ENCODE results near the gene DBN1.

DBN1 gene

DNA sequence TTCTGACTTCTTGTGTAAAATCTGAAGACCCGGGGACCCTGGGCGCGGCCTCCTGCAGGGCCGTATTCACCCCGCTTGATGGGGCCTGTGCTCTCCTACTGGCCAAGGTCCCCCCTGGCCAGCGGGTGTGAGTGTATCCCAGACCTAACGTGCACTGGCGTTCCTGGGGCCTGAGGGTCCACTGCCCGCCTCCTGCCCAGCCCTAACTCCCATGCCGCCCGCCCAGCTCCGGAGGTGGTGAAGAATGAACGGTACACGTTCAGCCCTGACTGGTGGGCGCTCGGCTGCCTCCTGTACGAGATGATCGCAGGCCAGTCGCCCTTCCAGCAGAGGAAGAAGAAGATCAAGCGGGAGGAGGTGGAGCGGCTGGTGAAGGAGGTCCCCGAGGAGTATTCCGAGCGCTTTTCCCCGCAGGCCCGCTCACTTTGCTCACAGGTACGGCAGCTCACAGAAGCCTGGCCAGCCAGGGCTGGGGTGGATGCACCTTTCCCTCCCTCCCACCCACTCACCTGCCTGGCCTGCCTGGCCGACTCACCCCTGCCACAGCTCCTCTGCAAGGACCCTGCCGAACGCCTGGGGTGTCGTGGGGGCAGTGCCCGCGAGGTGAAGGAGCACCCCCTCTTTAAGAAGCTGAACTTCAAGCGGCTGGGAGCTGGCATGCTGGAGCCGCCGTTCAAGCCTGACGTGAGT is 37.4 kb downstream of the DBN1 start:
- Histone ChIP-seq H3K4me1 (peaks cover 8% of the 10 kb centered on the region), H3K27me3 (ENCODE audit: low read depth) (no peaks in the 10 kb centered on the region), H3K4me3 (no peak overlapping the region), H3K36me3 (replicated peaks) (peaks cover 76% of the 10 kb centered on the region), H3K9me3 (no peaks in the 10 kb centered on the region)
- DNase-seq (ENCODE audit: low spot score in 2 of 2) = no peak
- in situ Hi-C loops (cut with MboI; ENCODE audit: low sequenced_read_pairs) = no loop called here

DNA sequence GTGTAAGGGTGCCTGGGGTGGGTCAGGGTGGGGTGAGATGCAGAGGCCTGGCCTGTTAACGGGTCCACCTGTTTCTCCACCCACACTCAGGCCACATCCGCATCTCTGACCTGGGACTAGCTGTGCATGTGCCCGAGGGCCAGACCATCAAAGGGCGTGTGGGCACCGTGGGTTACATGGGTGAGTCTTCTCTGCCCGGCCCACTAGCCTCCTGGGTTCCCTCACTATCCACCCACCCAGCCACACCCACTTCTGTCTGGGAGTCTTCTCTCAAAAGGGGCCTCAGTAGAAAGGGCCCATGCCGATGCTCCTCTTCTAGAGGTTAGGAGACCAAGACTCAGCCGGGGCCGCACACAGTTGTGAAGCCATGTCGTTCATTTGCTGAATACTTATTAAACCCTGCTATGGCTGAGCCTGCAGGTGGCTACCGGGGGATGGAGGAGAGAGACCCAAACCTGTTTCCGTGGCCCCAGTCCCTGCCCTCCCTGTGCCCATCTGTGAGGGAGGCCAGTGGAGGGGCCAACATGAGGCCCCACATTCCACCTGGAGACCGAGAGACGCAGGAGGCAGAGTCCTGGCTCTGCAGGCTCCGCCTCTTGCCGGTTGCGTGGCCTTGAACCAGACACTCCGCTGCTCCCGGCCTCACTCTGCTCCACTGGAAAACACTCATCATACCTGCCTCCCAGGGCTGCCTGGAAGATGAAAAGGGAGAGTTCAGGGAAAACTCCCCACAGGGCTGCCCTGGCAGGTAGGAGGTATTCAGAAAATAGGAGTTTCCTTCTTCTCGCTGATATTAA is 38.3 kb downstream of the DBN1 start:
- H3K36me3 ChIP-seq (replicated peaks) = peaks cover 75% of the 10 kb centered on the region
- in situ Hi-C loops (cut with MboI; ENCODE audit: low sequenced_read_pairs) = no loop called here
- H3K4me1 ChIP-seq = peaks cover 6% of the 10 kb centered on the region
- no peaks in the 10 kb centered on the region for H3K27me3 ChIP-seq (ENCODE audit: low read depth)
- H3K9me3 ChIP-seq = no peaks in the 10 kb centered on the region
- no peak overlapping the region for H3K4me3 ChIP-seq
- DNase-seq (ENCODE audit: low spot score in 2 of 2) = no peak

DNA sequence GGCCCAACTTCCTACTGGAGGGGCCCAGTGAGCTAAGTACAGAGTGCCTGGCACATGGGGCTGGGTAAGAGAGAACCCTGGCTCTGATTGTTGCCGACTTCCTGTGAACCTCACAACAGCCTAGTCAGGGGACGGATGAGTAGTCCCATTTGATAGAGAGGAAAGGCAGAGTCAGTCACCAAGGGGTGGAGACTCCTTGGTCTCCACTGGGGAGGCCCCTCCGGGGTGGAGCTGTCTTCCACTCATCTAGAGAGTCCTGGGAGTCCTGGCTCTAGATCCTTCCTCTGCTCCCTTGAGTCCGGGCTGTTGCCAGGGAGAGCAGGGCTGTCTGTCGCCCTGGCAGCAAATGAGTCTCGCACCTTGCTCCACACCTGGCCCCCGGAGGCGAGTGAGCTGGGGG is 39.0 kb downstream of the DBN1 start:
- no peaks in the 10 kb centered on the region; the same call in 1 of the 2 replicates for H3K4me1 ChIP-seq
- H3K36me3 ChIP-seq (replicated peaks) = peaks cover 75% of the 10 kb centered on the region
- DNase-seq (ENCODE audit: low spot score in 2 of 2) = no peak
- H3K27me3 ChIP-seq (ENCODE audit: low read depth) = no peaks in the 10 kb centered on the region
- in situ Hi-C loops (cut with MboI; ENCODE audit: low sequenced_read_pairs) = no loop called here
- no peak overlapping the region for H3K4me3 ChIP-seq
- no peaks in the 10 kb centered on the region for H3K9me3 ChIP-seq

DNA sequence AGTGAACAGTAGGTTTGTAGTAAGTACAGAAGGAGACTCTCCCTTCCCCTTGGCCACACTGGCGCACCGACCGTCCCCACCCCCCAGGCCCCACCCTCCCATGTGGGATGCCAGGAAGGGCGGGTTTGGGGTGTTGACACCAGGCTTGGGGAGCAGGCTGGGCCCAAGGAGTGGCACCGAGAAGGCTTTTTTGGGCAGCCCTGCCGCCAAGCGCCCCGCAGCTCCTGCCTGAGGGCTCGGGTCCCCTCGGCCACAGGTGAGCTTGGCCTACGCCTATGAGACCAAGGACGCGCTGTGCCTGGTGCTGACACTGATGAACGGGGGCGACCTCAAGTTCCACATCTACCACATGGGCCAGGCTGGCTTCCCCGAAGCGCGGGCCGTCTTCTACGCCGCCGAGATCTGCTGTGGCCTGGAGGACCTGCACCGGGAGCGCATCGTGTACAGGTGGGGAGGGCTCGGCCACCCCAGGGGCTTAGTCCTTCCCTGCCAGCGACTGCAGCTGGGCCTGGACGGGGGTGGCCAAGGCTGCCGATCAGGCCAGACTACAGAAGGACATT is 39.7 kb downstream of the DBN1 start:
- Histone ChIP-seq H3K9me3 (no peaks in the 10 kb centered on the region), H3K4me1 (peaks cover under 1% of the 10 kb centered on the region; the same call in 1 of the 2 replicates), H3K4me3 (no peak overlapping the region), H3K27me3 (ENCODE audit: low read depth) (no peaks in the 10 kb centered on the region), H3K36me3 (replicated peaks) (peaks cover 75% of the 10 kb centered on the region)
- in situ Hi-C loops (cut with MboI; ENCODE audit: low sequenced_read_pairs) = no loop called here
- DNase-seq (ENCODE audit: low spot score in 2 of 2) = no peak

DNA sequence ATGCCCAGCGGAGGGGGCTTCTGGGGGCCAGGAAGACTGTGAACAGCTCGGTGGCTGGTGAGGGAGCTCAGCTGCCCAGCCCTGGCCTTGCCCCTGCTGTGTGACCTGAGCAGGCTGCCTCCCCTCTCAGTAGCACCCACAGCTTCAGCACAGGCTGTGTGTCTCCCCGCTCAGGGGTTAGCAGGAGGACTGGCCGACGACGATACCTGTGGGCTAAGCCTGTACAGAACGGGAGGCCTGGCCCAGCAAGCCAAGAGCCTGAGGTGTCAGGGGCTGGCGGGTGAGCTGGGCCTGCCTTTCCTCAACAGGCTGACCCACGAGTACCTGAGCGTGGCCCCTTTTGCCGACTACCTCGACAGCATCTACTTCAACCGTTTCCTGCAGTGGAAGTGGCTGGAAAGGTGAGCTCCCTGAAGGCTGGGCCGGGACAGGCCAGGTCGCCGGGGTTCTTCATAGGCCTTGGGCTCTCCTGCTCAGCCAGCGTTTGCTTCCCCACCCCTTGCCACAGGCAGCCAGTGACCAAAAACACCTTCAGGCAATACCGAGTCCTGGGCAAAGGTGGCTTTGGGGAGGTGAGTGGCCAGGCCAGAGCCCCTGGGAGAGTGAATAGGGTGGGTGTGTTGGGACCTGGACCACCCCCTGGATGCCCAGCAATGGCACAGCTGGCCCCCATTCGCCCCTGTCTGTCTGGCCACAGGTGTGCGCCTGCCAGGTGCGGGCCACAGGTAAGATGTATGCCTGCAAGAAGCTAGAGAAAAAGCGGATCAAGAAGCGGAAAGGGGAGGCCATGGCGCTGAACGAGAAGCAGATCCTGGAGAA is 40.4 kb downstream of the DBN1 start:
- DNase-seq (ENCODE audit: low spot score in 2 of 2) = no peak
- in situ Hi-C loops (cut with MboI; ENCODE audit: low sequenced_read_pairs) = no loop called here
- peaks cover 70% of the 10 kb centered on the region for H3K36me3 ChIP-seq (replicated peaks)
- no peaks in the 10 kb centered on the region for H3K27me3 ChIP-seq (ENCODE audit: low read depth)
- H3K4me3 ChIP-seq = no peak overlapping the region
- peaks cover 4% of the 10 kb centered on the region for H3K4me1 ChIP-seq
- no peaks in the 10 kb centered on the region for H3K9me3 ChIP-seq

DNA sequence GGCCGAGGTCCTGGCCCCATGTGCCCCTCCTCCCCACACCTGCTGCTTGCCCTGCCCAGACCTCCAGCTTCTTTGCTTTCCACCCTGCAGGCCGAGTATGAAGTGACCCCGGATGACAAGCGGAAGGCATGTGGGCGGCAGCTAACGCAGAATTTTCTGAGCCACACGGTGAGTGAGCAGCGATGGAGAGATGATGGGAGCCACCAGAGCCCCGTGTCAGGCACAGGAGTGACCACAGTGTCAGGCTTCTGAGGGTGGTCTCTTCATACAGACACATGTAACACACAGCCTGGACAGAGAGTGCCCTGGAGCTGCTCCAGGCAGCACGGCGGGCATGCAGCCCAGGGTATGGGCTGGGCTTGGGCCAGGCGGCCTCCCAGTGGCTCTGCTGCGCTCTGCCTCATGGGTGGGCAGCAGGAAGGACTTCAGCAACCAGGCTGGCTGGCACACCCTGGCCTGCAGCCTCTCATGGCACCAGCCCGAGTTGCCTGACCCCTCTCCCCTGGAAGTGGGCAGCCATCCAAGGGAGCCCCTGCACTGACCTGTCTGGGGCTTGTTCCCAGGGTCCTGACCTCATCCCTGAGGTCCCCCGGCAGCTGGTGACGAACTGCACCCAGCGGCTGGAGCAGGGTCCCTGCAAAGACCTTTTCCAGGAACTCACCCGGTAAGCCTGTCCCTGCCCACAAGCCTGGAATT is 41.1 kb downstream of the DBN1 start:
- no peak for DNase-seq (ENCODE audit: low spot score in 2 of 2)
- no peaks in the 10 kb centered on the region for H3K27me3 ChIP-seq (ENCODE audit: low read depth)
- in situ Hi-C loops (cut with MboI; ENCODE audit: low sequenced_read_pairs) = no loop called here
- no peak overlapping the region for H3K4me3 ChIP-seq
- peaks cover 63% of the 10 kb centered on the region for H3K36me3 ChIP-seq (replicated peaks)
- H3K4me1 ChIP-seq = peaks cover 4% of the 10 kb centered on the region
- H3K9me3 ChIP-seq = no peaks in the 10 kb centered on the region

DNA sequence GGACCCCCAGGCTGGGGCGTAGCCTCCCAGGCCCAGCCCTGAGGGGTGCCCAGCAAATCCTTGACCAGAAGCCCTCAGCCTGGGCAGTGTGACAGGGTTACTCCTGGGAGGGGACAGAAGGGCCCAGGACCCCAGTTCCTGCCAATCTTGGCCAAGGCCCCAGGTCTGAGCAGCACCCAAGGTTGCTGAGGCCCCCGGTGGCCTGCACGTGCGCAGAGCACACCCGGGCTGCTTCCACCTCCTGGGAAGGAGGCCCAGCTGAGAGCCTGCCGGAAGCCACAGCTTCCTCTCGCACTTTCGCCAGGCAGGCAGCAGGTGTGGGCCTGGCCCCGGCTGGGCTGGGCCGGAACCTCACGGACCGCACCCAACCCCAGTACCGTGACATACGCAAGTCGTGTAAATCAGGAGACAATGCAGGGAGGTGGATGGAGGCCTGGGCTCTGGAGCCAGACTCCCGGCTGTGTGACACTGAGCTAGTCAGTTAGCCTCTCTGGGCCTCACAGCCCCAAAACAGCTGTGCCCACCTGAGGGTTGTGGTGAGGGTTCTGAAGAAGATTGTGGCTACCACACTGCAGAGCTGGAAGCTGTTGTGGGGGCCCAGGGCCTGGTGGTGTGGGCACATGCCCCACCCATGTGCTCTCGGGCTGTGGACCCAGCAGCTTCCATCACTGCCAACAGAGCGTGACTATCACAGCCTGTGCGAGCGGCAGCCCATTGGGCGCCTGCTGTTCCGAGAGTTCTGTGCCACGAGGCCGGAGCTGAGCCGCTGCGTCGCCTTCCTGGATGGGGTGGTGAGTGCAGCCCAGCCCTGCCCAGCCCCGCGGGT is 41.9 kb downstream of the DBN1 start:
- no peak for DNase-seq (ENCODE audit: low spot score in 2 of 2)
- H3K27me3 ChIP-seq (ENCODE audit: low read depth) = no peaks in the 10 kb centered on the region
- peaks cover 4% of the 10 kb centered on the region for H3K4me1 ChIP-seq
- no peak overlapping the region for H3K4me3 ChIP-seq
- no peaks in the 10 kb centered on the region for H3K9me3 ChIP-seq
- H3K36me3 ChIP-seq (replicated peaks) = peaks cover 55% of the 10 kb centered on the region
- in situ Hi-C loops (cut with MboI; ENCODE audit: low sequenced_read_pairs) = no loop called here

DNA sequence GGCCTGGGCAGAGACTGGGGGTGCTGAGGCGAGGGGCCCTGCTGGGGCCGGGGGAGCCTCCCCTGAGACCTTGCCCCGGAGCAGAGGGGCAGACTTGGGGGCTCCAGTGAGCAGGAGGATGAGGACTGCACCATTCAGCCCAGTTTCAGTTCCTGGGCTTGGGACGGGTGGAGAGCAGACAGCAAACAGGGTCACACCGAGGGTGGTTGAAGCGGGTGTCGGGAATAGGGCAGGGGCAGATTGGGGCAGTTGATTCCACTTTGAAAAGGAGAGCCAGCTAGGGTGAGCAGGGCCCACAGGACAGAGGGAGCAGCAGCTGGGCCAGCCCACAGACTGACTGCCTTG is 42.5 kb downstream of the DBN1 start:
- peaks cover 54% of the 10 kb centered on the region for H3K36me3 ChIP-seq (replicated peaks)
- DNase-seq (ENCODE audit: low spot score in 2 of 2) = no peak
- in situ Hi-C loops (cut with MboI; ENCODE audit: low sequenced_read_pairs) = no loop called here
- H3K27me3 ChIP-seq (ENCODE audit: low read depth) = no peaks in the 10 kb centered on the region
- H3K4me1 ChIP-seq = peaks cover 4% of the 10 kb centered on the region
- no peak overlapping the region for H3K4me3 ChIP-seq
- H3K9me3 ChIP-seq = no peaks in the 10 kb centered on the region

DNA sequence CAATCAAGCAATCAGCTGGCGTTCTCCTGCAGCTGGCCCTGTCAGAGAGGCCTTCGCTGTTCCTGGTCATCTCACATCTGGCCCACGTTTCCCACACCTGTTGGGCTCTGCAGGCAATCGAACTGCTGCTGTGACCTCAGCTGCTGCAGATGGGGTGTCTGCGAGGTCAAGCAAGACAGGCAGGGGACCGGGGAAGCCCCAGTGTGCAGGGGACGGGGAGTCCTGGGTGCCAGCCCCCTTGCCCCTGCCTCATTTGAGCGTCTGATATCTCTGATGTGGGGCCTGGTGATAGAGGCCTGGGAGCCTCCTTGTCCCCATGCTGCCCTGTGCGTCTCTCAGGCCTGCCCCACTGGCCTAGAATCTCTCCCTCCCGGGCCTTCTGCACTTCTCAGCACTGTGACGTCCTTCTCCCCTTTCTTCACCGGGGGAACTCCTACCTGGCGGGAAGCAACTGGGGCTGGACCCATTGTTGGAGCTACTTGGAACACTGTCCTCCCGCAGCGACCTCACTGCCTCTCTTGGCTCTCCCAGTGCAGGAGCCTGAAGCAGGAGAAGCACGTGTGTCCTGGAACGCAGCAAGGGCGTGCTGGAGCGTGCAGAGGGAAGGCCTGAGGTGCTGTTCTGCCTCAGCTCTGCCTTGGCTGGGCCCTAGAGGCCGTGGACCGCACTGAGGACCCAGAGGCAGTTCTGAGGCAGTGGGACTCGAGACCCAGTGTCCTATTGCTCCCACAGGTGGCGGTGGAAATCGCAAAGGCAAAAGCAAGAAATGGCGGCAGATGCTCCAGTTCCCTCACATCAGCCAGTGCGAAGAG is 43.1 kb downstream of the DBN1 start:
- H3K4me3 ChIP-seq = no peak overlapping the region
- H3K36me3 ChIP-seq (replicated peaks) = peaks cover 48% of the 10 kb centered on the region
- H3K4me1 ChIP-seq = peaks cover 8% of the 10 kb centered on the region

DNA sequence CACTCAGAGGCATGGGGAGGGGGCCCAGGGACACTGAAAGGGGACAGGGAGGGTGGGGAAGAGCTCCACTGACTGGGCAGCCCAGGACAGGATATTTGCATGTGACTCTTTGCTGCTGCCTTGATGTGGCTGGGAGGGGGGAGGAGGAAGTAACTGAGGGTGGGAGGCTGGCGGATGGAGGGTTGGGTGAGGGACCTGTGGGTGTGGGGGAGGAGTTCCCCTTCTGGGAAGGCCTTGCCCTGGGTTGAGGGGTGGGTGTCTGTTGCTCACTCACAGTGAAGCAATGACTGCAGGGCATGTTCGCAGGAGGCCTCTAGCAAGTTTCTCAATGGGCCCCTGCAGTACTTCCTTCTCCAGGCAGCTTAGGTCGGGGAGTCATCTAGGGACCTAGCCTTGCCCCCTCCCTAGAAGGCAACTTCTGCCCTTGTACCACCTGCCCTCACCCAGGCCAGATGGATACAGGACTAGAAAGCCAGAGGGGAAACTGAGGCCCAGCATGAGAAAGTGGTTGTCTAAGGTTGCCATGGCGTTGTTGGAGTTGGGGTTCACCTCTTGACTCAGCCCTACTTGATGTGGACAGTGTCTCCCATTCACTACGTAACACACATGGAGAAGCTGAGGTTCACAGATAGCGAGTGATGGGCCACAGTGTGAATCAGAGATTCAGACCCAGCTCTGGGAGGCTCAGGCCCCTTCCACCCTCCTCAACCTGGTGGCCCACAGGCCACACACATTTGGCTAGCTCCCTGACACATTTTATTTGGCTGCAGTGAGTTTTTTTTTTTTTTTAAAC is 44.0 kb downstream of the DBN1 start:
- peaks cover 8% of the 10 kb centered on the region for H3K4me1 ChIP-seq
- in situ Hi-C loops (cut with MboI; ENCODE audit: low sequenced_read_pairs) = no loop called here
- DNase-seq (ENCODE audit: low spot score in 2 of 2) = no peak
- peaks cover 39% of the 10 kb centered on the region for H3K36me3 ChIP-seq (replicated peaks)
- no peaks in the 10 kb centered on the region for H3K27me3 ChIP-seq (ENCODE audit: low read depth)
- no peaks in the 10 kb centered on the region for H3K9me3 ChIP-seq
- no peak overlapping the region for H3K4me3 ChIP-seq

More for the DNA sequence above, 43.1 kb downstream of the DBN1 start:
- DNase-seq (ENCODE audit: low spot score in 2 of 2) = no peak
- Histone ChIP-seq H3K9me3 (no peaks in the 10 kb centered on the region), H3K27me3 (ENCODE audit: low read depth) (no peaks in the 10 kb centered on the region)
- in situ Hi-C loops (cut with MboI; ENCODE audit: low sequenced_read_pairs) = no loop called here

DNA sequence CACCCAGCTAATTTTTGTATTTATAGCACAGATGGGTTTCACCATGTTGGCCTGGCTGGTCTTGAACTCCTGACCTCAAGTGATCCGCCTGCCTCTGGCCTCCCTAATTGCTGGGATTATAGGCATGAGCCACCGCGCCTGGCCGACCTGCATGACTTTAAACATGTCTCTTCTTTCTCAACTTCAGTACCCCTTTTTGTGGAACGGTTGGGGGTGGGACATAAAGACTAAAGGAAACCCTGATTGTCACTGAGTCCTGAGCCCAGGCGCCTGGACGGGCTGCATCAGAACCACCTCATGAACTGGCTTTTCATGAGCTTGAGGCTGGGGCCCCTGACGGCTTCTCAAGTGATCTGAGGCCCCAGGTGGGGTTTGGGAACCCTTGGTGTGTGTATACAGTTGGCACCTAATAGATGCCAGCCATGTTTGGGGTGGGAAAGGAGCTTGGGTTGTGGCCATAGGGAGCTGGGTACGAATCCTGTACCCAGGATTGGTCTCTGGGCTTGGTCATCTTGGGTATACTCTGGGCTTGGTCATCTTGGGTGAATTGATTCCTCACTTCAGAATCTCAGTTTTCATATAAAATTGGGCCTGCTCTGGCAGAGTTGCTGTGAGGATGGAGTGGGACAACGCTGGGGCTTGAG is 44.7 kb downstream of the DBN1 start:
- DNase-seq (ENCODE audit: low spot score in 2 of 2) = no peak
- Histone ChIP-seq H3K9me3 (no peaks in the 10 kb centered on the region), H3K4me1 (peaks cover 8% of the 10 kb centered on the region), H3K4me3 (no peak overlapping the region), H3K36me3 (replicated peaks) (peaks cover 31% of the 10 kb centered on the region), H3K27me3 (ENCODE audit: low read depth) (no peaks in the 10 kb centered on the region)
- in situ Hi-C loops (cut with MboI; ENCODE audit: low sequenced_read_pairs) = no loop called here

Measured in HAP-1 (cell line).